Fibroblast of upper back skin (primary cell): ENCODE results near the gene DLX2.
"Not testable (repeated sequence)": the region's sequence is repeated elsewhere in the genome, so short reads cannot be mapped to it uniquely, and the experiment has no call there.

Source experiments
- DNase-seq: peaks from one replicate; pipeline ENCODE4 v3.0.0-alpha.2; 2013

The DLX2 gene

DNA sequence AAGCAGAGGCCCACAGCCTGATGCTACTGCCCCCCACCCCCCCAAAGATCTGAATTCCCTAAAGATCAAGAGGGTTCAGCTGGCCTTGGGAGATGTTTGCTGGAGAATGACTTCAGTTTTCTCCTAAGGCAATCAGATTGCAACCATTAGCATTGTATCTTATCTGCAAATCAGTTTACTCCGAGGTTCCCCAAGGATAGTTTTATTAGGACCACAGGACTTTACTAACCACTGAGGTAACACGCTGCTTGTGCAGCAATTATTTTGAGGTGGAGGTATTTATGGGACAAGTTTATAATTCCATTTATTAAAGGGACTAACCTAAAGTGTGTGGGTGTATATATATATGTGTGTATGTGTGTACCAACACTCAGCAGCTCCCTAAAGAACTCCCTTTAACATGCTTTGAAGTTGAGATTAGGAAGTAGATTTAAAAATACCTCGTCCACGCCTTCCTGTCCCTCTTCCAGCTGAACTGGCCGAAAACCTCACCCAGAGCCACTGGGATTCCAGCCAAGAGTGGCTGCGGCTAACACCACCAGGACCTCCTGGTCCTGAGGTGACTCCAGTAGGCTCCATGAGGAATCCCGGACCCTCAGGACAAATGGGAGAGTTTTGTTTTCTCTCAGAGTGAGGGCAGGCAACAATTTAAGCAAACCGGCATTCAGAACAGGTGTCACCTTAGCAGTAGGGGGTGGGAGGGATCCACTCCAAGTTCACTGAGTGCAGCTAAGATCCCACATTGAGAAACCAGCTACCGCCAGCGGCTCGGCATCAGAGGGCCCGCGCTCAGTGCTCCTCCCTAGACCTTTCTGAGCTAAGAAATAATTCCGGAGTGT lies 20.4 kb downstream of the DLX2 start:
- DNase-seq = no peak

DNA sequence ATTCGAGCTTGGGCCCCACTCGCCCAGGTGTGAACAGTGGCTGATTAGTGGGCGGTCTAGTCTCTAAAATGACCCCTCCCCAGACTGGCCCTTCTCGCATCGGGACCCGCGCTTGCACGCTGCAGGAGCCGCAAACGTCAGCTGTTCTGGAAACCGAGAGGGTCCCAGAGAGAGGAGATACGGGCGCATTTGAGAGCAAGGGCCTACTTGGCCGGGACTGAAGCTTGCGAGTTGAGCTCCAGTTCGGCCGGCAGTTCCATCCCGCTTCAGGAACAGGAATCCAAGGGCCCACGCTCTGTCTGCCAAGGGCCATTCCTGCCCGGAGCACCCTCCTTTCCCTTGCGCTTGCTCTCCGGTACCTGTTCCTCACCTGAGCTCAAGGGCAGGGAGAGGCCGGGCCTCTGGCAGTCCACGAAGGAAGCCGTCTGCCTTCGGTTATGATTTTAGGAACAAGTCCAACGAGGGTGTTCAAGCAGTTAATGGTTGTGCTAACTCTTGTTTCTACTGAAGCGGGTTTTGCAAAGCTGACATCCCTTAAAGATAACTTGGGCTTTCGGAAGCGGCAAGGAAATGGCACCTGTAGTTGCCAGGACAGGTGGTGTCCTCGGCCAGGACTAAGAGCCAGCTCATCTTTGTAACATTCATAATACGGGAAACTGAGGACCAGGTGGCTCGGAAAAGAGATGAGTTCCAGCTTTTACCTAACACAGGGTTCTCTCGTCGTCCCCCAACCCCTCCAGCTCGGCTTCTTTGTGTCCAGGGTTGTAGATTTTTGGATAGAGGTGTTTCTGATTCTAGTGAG lies 21.3 kb downstream of the DLX2 start:
- no peak for DNase-seq

DNA sequence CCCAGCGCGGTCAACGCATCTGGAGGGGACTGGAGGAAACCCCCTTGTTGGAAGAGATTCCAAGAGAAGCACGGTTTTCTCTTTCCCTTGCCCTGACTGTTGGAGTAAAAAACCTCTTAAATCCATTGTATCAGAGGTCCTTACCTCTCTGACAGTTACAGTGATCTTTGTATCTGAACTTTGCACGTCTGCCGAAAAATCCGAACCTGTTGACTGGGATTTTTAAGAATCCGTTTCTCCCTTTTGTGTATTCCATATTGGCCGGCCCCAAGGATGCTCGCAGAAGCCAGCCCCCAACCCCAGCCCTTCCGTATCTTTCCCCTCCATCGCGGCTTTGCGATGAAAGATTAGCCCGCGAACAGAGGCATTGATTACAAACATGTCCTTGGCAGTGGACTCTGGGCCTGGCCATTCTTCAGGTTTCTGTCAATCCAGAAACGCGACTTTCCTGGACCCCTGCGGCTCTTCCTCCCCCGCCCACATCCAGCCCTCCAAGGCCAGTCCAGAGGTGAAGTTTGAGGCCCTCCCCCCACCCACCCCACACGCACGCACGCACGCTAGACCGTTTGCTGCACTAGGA lies 22.0 kb downstream of the DLX2 start:
- DNase-seq = no peak

DNA sequence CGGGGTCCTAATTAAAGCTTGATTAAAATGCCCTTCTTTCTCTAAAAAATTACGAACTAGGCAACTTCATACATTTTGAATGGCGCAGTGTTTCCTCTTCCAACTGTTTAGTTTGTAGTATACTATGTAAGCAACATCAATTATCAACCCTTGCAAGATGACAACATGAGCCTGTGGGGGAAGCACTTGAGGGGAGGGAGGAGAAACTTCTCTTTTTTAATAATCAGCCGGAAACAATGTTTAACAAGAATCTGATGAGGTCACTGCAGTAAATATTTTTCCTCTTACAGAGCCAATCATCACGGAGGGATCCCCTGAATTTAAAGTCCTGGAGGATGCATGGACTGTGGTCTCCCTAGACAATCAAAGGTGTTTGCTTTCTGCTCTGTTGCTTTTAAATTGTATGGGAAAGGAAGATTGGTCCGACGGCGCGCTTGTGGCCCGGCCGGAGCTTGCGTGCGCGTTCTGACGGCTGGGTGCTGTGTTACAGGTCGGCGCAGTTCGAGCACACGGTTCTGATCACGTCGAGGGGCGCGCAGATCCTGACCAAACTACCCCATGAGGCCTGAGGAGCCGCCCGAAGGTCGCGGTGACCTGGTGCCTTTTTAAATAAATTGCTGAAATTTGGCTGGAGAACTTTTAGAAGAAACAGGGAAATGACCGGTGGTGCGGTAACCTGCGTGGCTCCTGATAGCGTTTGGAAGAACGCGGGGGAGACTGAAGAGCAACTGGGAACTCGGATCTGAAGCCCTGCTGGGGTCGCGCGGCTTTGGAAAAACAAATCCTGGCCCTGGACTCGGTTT lies 22.7 kb downstream of the DLX2 start:
- no peak for DNase-seq

DNA sequence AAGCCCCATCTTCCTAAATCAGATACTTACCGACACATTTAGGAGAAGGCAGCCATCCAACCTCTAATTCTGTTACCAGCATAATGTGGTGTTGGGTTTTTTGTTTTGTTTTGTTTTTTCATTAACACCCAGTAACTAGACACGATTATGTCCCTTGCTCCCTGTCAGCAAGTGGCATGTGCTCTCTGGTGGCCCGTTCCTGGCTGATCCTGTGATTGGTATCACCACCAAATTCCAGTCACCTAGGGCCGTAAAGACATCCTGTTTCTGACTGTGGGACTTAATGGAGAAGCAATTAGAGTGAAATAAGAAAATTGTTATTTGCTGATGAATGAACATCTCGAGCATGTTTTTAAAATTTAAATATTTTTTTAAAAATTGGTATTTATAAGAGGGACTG lies 23.3 kb downstream of the DLX2 start:
- DNase-seq = no peak

DNA sequence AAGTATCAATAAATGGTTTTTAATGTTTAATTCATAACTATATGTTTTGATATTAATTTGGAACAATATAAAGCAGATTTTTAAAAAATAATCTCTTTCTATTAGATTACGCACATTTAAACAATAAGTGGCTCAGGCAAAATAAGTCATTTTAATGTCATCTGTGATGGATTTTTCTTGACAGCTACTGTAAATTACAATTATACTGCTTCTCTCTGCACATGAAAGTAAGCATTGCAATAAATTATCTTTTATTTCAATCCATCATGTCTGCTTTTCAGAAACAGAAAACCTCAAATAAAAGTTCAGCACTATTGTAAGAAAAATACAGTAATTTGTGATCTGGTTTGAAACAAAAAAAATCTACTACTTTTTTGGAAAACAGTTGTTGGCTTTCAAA lies 28.4 kb downstream of the DLX2 start:
- DNase-seq = no peak

DNA sequence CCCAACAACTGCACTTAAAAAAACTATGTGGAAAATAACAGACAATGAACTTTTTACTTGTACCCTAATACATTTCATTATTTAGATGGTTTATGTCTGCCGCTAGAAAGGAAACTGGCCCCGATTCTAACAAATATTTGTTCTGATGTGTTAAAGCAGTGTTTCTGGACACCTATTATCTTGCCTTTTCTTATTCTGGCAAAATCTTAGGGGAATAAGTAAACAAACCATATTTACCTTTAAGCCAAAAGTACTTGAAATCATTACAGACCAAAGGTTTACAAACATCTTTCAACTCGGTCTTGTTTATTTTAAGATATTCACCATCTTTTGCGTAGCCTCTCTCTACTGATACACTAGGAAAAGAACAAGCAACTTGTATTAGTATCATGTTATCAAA lies 29.2 kb downstream of the DLX2 start:
- DNase-seq = no peak

DNA sequence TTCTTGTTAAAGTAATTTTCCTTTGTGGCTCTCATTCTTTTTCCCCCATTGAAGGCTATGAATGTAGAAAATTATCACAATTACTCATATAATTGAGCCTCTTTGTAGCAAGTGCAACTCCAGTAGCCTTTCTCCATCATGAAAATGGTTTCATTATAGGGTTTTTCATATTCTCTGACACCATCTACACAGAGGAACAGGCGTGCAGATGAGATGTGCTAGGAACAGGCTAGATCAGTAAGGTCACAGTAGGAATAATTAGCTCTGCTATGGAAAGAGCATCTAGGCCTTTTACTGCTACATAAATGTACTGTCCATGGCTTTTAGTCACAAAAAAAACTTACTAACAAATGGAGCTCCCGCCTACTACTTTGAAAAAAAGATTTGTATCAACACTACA lies 30.0 kb downstream of the DLX2 start:
- no peak for DNase-seq

DNA sequence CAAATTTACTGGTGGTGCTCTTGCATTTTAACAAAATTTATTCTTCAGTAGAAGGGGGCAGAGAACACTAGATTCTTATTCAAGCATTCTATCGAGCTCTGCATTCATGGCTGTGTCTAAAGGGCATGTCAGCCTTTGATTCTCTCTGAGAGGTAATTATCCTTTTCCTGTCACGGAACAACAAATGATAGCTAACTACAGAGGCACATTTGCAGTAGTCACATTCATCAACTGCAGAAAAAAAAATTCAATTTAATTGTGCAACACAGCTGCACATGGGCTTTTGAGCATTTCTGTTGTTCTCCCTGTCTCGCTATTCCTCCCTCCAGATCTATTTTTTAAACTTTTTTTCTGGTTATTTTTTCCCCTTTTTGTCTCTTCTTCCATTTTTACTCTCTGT lies 30.4 kb downstream of the DLX2 start:
- no peak for DNase-seq

DNA sequence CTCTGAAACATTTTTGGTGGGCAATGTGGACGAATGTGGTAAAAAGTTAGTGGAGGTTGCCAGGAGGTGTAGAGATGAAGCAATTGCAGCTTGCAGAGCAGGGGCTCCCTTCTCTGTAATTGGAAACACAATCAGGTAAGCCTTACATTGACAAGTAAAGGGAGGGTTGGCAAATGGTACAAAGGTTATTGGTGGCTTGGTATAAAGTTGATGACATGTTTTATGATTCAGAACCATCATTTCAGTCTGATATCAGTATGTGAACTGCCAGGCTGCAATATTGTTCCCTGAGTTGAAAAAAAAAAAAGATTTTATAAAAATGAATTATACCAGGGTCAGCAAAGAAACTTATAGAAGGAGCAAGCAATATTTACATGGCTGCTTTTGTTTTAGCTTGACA lies 31.8 kb downstream of the DLX2 start:
- no peak for DNase-seq

DNA sequence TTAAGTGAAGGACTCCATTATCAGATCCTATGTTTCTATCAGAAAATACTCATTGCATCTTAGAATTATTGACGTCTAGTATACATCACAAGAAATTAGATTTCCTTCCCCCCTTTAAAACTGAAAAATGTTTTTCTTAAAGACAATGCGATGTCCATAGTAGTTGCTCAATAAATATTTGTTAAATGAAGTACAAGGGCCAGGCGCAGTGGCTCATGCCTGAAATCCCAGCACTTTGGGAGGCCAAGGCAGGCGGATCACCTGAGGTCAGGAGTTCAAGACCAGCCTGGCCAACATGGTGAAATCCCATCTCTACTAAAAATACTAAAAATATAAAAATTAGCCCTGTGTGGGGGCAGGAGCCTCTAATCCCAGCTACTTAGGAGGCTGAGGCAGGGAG lies 34.8 kb downstream of the DLX2 start:
- not testable (repeated sequence) for DNase-seq

DNA sequence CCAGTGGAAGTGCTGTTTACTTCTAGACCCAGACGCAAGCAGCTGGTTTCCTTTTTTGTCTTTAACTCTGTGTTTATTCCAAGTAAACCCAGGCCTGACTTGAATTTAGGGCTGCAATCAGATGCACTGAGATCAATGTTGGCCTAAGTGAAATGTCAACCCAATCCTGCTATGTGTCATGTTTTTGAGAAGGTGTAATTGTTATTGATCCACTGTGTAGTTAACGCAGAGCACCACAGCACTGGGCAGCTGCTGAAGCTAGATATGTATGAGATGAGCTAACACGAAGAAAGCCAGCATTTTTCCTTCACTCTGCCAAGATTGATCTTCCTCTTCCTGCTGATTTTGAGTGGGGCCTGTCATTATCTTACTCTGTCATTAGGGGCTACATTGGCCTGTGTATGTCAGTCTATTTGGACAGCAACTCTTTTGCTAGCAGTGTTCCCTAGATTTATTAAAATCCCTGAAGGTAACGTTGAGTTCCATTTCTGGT lies 36.3 kb downstream of the DLX2 start:
- DNase-seq = no peak

DNA sequence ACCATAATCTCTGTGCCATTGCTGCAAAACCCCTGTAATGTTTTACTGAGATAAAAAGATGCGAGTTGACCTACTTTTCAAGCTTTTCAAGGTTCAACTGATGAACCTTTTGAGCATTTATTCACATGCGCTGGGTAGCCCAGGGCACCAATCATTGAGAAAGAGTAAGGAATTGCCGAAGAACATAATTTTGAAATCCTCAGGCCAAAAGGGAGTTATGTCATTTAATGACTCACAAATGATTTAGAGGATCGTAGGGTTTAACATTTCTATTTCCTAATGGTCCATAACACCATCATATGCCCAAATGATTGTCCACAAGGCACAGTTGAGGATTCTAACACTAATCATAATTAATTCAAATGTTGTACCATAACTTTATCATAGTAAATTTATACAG lies 37.6 kb downstream of the DLX2 start:
- no peak for DNase-seq

DNA sequence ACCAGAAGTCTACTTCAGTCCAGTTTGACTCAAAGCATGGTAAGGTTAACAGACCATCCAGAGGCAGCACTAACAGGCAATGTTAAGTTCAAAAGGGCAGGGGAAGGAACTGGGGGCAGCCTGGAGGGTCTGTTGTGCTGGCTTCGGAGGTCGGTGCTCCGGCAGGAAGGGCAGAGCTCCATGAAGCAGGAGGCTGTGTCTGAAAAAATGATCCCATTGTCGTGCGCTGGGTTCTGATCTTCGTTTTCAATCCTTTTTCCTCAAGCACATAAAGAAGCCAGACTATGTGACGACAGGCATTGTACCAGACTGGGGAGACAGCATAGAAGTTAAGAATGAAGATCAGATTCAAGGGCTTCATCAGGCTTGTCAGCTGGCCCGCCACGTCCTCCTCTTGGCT lies 39.3 kb downstream of the DLX2 start:
- DNase-seq = no peak

DNA sequence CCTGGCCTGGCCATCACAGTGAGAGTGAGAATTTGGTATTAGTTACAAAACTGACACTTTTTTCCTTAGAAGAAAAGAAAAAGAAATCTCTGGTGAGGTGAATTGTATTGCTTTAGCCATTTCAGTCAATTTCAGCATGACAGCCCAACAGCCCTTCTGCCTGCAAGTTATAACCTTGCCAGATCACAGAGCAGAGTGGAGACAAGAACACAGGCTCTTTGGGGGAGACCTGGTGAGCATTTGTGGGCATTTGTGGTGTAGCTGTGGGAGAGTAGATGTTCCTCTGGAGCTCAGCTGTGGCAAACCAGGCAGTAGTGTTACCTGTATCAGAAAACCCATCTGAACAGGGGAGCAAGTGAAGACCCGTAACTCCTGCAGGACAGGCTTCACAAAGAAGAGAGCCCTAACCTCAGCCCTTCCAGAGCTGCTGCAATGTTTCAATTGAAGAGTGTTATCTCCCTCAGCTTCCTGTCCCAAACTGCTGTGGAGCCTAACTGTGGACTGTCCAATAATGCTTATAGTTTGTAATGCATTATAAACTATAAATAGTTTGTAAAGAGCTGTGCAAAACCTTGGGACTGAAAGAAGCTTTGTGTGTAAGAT lies 40.2 kb downstream of the DLX2 start:
- no peak for DNase-seq

DNA sequence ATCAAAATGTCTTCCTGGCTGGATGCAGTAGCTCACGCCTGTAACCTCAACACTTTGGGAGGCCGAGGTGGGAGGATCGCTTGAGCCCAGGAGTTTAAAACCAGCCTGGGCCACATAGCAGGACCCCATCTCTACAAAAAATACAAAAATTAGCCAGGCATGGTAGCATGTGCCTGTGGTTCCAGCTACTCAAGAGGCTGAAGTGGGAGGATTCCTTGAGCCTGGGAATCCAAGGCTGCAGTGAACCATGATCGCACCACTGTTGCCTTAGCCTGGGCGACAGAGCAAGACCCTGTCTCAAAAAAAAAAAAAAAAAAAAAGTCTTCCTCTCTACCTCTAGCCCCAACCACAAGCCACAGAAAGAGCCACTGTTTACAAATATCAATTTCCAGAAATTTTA lies 42.6 kb downstream of the DLX2 start:
- DNase-seq = not testable (repeated sequence)

DNA sequence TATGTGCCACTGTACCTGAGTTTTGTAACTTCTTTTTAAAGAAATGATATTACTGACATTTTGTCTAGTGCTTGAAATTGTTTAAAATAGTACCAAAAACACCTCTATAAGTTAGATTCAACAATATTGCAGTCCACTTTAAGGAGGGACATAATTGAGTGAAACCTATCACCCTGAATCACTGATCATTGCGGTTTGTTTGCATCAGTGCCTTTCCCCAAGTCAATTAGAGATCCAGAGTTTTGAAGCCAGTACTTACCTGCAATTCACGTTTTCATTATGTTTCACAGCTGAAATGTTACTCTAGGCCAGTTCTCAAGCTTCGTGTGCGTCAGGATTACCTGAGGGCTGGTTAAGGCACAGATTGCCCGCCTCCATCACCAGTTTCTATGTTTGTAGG lies 44.0 kb downstream of the DLX2 start:
- DNase-seq = no peak

DNA sequence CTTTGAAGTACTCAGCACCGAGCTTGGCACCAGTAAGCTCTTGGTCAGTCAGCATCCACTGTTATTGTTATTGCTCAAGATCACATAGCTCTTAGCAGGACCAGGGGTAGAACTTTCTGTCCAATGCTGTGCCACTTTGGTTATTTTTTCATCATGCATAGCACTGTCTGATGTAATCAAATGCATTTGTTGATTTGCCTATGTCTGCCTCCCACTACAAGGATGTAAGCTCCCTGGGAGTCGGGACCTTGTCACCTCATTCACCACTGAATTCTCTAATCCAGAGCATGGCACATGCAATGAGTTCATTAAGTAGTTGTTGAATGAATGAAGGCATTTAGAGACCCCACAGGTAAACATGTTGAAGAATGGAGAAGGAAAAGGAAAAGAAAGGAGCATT lies 46.4 kb downstream of the DLX2 start:
- DNase-seq = no peak

DNA sequence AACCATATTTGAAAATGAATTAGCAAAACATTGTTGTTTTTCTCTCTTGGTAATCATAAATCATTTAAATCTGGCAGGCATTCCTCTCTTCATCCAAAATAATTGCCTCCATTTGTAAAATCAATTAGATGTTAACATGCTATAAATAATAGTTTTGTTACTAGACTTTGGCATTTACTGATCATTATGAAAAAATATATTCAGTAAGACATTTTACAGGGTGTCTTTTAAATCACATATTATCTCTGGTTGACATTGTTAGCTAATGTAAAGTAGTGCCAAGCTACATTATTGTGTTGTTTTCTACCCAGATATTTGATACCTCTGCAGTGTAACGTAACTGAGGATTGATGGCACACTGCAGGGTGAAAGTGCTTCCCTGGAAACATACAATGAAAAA lies 49.2 kb downstream of the DLX2 start:
- DNase-seq = no peak

DNA sequence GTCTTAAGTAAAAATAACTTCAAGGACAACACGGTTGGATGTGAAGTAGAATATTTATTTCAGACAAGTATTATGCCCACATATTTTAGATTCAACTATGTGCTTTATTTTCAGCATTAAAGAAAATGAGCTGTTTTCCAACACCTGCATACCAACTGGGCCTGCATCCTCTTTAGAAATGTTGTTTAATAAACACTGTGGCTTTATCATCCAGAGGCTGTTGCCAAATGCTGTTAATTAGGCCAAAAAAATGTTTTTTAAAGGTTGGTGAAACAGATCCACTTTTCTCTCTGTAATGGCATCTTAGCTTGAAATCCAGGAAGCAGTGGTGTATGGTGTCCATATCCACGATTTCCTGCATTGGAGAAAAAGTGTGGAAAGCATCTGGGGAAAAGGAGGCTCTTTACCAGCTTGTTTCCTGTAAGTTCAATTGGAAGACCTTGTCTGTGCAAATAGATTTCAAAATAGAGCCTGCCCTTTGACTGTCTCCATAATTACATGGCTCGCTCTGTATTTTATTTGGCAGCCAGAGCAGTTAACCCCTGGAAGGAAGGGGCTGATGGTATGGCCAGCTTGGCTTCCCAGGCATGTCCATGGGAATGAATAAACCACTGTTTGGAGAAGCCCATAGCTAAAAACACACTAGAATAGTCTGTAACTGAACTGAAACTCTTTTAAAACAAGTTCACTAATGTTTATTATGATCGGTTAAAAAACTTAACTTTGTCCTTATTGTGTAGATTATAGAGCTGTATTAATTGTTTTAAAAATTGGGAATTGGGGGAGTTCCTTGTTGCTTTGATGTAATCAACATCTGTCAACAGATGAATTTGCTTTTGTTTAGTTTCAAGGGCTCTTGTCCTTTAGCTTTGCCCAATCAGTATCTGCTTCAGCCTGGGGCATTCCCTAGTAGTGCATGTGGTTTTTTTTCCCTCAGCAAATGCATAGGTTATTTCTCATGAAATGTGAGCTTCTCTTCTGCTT lies 50.4 kb downstream of the DLX2 start:
- DNase-seq = peak; percentile 16

DNA sequence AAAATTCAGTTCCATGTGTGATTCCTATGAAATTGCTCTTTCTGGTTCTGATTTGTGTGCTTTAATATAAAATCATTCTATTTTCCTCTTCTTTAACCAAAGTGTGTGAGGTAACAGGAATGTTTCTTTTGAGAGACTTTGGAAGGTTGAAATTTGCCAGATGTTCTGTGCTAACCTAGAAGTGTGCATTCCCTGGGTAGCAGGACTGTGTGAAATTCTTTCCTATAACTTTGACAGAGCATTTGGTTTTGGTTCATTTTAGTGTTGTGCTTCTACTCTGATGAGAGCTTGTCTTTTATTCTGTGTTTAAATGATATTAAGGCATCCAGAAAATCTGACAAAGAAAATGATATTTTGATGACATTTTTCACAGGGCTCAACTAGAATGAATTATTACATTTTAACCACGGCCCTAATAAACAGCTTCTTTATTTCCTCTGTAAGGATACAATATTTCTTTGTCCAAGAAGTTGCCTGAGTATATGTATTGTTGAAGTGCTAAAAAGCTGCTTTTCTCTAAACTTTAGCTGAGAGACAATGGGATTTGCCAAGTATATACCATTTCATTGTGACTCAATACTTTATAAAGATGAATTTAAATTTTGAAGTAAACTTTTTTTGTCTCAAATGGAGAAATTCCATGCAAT lies 52.1 kb downstream of the DLX2 start:
- DNase-seq = peak; percentile 16
